CD14-positive monocyte (primary cell): ENCODE data around the gene CLCNKA. TPM values are rescaled to one million over a fixed set of nuclear protein-coding genes. Genes with fewer than 3 reads are reported as not detected.
A peak's percentile ranks its signal among the peaks of the same experiment; 100 is the strongest.

Source experiments
- DNase-seq, 3 donors: peaks; one replicate each; pipeline ENCODE4 v3.0.0-alpha.2; 2011 to 2022
- H2AFZ ChIP-seq: 2 replicates; pipeline ENCODE4 v1.6.0; 2012; ENCODE audit warnings: mild to moderate bottlenecking, low read depth, low read length, inconsistent platforms; ENCODE audit not compliant: insufficient read depth, poor library complexity, severe bottlenecking
- H3K27ac ChIP-seq, 2 donors: 1 replicate in 1 of 2; 2 replicates in 1 of 2; pipeline ENCODE4 v1.5.1; 2012 to 2013; ENCODE audit warnings: low read length in 2 of 2, control low read depth in 1 of 2, inconsistent platforms in 1 of 2, low read depth in 1 of 2, mild to moderate bottlenecking in 1 of 2
- H3K27me3 ChIP-seq, 2 donors: one replicate each; pipeline versions ENCODE4 v1.6.0 to v1.6.1; 2011 to 2013; ENCODE audit warnings: low read length in 2 of 2; ENCODE audit not compliant: control insufficient read depth in 2 of 2, insufficient read depth in 2 of 2
- H3K36me3 ChIP-seq, 2 donors: replicated peaks in 1 of 2; 1 replicate in 1 of 2; 2 replicates in 1 of 2; pipeline versions ENCODE4 v1.5.1 to v1.6.1; 2012 to 2013; ENCODE audit warnings: low read length in 2 of 2, control low read depth in 1 of 2, inconsistent platforms in 1 of 2, mild to moderate bottlenecking in 1 of 2; ENCODE audit not compliant: insufficient read depth in 2 of 2, control insufficient read depth in 1 of 2
- H3K4me1 ChIP-seq, 2 donors: 1 replicate in 1 of 2; 2 replicates in 1 of 2; pipeline versions ENCODE4 v1.5.1 to v1.6.1; 2012 to 2013; ENCODE audit warnings: low read length in 2 of 2, control low read depth in 1 of 2, inconsistent platforms in 1 of 2, mild to moderate bottlenecking in 1 of 2, moderate library complexity in 1 of 2; ENCODE audit not compliant: insufficient read depth in 2 of 2, control insufficient read depth in 1 of 2
- H3K4me2 ChIP-seq: replicated peaks from 2 replicates; pipeline ENCODE3; 2012; ENCODE audit warnings: low read length, moderate library complexity, mild to moderate bottlenecking; ENCODE audit not compliant: poor library complexity, severe bottlenecking; ENCODE audit errors: extremely low read depth
- H3K4me3 ChIP-seq, 3 experiments: fragments of 200-600 bp in 1 of 3; sonication (generic) in 1 of 3; replicated peaks in 1 of 3; 1 replicate in 2 of 3; 2 replicates in 1 of 3; pipeline ENCODE4 v1.5.1; 2011 to 2013; ENCODE audit warnings: low read length in 3 of 3, mild to moderate bottlenecking in 3 of 3, control low read depth in 2 of 3, low read depth in 2 of 3, inconsistent platforms in 1 of 3, moderate library complexity in 1 of 3
- H3K79me2 ChIP-seq: 2 replicates; pipeline ENCODE4 v1.6.0; 2012; ENCODE audit warnings: mild to moderate bottlenecking, control low read depth, inconsistent platforms, low read length, moderate library complexity; ENCODE audit not compliant: insufficient read depth
- H3K9ac ChIP-seq: 2 replicates; pipeline ENCODE4 v1.6.0; 2017; ENCODE audit warnings: low read length, mild to moderate bottlenecking; ENCODE audit not compliant: insufficient read depth, poor library complexity, severe bottlenecking
- H3K9me3 ChIP-seq, 2 donors: replicated peaks in 1 of 2; 1 replicate in 1 of 2; 2 replicates in 1 of 2; pipeline versions ENCODE4 v1.5.1 to v1.6.1; 2012 to 2013; ENCODE audit warnings: low read length in 2 of 2, control low read depth in 1 of 2; ENCODE audit not compliant: control insufficient read depth in 1 of 2, insufficient read depth in 1 of 2
- H4K20me1 ChIP-seq: 2 replicates; pipeline ENCODE4 v1.6.0; 2012; ENCODE audit warnings: mild to moderate bottlenecking, low read length, control low read depth, moderate library complexity; ENCODE audit not compliant: insufficient read depth
- H3K27ac Mint-ChIP-seq, 7 donors: one replicate each; pipeline ENCODE4 v1.8.0; 2020; ENCODE audit warnings: mild to moderate bottlenecking in 7 of 7, mixed read lengths in 7 of 7, moderate library complexity in 6 of 7, inconsistent platforms in 2 of 7
- H3K27me3 Mint-ChIP-seq, 3 donors: one replicate each; pipeline ENCODE4 v1.8.0; 2021 to 2022; ENCODE audit warnings: low read depth in 3 of 3, mild to moderate bottlenecking in 3 of 3, mixed read lengths in 3 of 3, moderate library complexity in 3 of 3, inconsistent platforms in 1 of 3
- H3K36me3 Mint-ChIP-seq, 2 donors: one replicate each; pipeline ENCODE4 v1.8.0; 2020; ENCODE audit warnings: mixed read lengths in 2 of 2, inconsistent platforms in 1 of 2, mild to moderate bottlenecking in 1 of 2
- H3K4me1 Mint-ChIP-seq: one replicate; pipeline ENCODE4 v1.8.0; 2020; ENCODE audit warnings: mild to moderate bottlenecking, mixed read lengths
- H3K4me3 Mint-ChIP-seq, 2 donors: one replicate each; pipeline ENCODE4 v1.8.0; 2020; ENCODE audit warnings: mild to moderate bottlenecking in 2 of 2, mixed read lengths in 2 of 2, moderate library complexity in 1 of 2
- H3K9me3 Mint-ChIP-seq, 7 donors: one replicate each; pipeline ENCODE4 v1.8.0; 2020 to 2022; ENCODE audit warnings: mixed read lengths in 7 of 7, mild to moderate bottlenecking in 6 of 7, moderate library complexity in 6 of 7, inconsistent platforms in 2 of 7
- CTCF ChIP-seq: fragments of 200-600 bp; IDR thresholded peaks from one replicate; pipeline ENCODE4 v1.8.0; 2022; ENCODE audit warnings: antibody characterized with exemption, mild to moderate bottlenecking
- WGBS: methylation state at CpG from one replicate; pipeline ENCODE4 v1.1.5; 2013; ENCODE audit warnings: missing lambda C conversion rate; ENCODE audit not compliant: insufficient coverage; 5-methylcytosine and 5-hydroxymethylcytosine counted together
- intact Hi-C, 2 donors: fragments of 100-400 bp; cut with micrococcal nuclease; formaldehyde crosslinking; loops; one replicate each; pipeline versions ENCODE4 v1.15.0 to v1.15.1; 2023
- polyA plus RNA-seq, 3 donors: library from polyadenylated mRNA; depleted of rRNA in 1 of 3; unstranded in 2 of 3; stranded (reverse) in 1 of 3; fragments of 300-500 nt in 2 of 3; fragments of >200 nt in 1 of 3; fragmentation: Illumina TruSeq in 2 of 3; gene quantifications; 1 replicate in 2 of 3; 2 replicates in 1 of 3; pipeline ENCODE4 v1.2.3, GENCODE V29; 2012 to 2021

Gene CLCNKA
- polyA plus RNA-seq, 3 donors, result 0.07 TPM; not detected in 2

- intact Hi-C loops, result no loop called here
- Histone ChIP-seq H3K4me3 (no peak overlapping the region), H2AFZ (no peak overlapping the region), H3K9ac (no peak overlapping the region), H4K20me1 (no peaks in the 10 kb centered on the region), H3K4me1 (peaks cover 7 to 10% of the 10 kb centered on the region in 2 donors), H3K36me3 (no peaks in the 10 kb centered on the region), H3K27me3 (peaks cover 8 to 25% of the 10 kb centered on the region in 2 donors), H3K79me2 (no peaks in the 10 kb centered on the region), H3K9me3 (peaks cover 0 to 4% of the 10 kb centered on the region in 2 donors), H3K27ac (no peak overlapping the region), H3K4me2 (no peak overlapping the region)
- Mint-ChIP-seq H3K4me1 (peaks cover 11% of the 10 kb centered on the region), H3K9me3 (peaks cover 0 to 6% (median 0%) of the 10 kb centered on the region in 7 donors), H3K27ac (no peak overlapping the region), H3K36me3 (peaks cover 0 to 3% of the 10 kb centered on the region in 2 donors), H3K4me3 (no peak overlapping the region), H3K27me3 (peaks cover 25 to 32% (median 32%) of the 10 kb centered on the region in 3 donors)
- DNase-seq, result no peak
- WGBS, result 95% methylated on average over 9 of the region's 11 CpGs
- no peak for TF ChIP-seq CTCF
These were observed 55.0 kb downstream of the CLCNKA start for GRCh38 chr1:16076865-16077238.

GRCh38 chr1:16077406-16078245 lies 55.8 kb downstream of the CLCNKA start:
- no peak overlapping the region for H2AFZ ChIP-seq
- no peak overlapping the region for H3K4me3 Mint-ChIP-seq

More at GRCh38 chr1:16077406-16078245, 55.8 kb downstream of the CLCNKA start:
- H3K4me1 ChIP-seq, result peaks cover 7 to 10% of the 10 kb centered on the region in 2 donors
- H3K9ac ChIP-seq, result no peak overlapping the region
- intact Hi-C loops, result no loop called here
- peaks cover 11% of the 10 kb centered on the region for H3K4me1 Mint-ChIP-seq
- no peak overlapping the region for H3K27ac ChIP-seq
- no peak overlapping the region for H3K4me3 ChIP-seq
- H3K9me3 Mint-ChIP-seq, result peaks cover 0 to 6% (median 0%) of the 10 kb centered on the region in 7 donors
- H3K36me3 ChIP-seq, result no peaks in the 10 kb centered on the region
- WGBS, result 76% methylated on average over 6 of the region's 12 CpGs
- TF ChIP-seq CTCF, result no peak
- peaks cover 17 to 25% (median 25%) of the 10 kb centered on the region in 3 donors for H3K27me3 Mint-ChIP-seq
- peaks cover 0 to 3% of the 10 kb centered on the region in 2 donors for H3K36me3 Mint-ChIP-seq
- peaks cover 8 to 17% of the 10 kb centered on the region in 2 donors for H3K27me3 ChIP-seq
- H3K4me2 ChIP-seq, result no peak overlapping the region
- peaks cover 0 to 4% of the 10 kb centered on the region in 2 donors for H3K9me3 ChIP-seq
- peak overlapping the region in 1 of 7 donors; percentile 35 for H3K27ac Mint-ChIP-seq
- no peaks in the 10 kb centered on the region for H3K79me2 ChIP-seq
- DNase-seq, result no peak
- H4K20me1 ChIP-seq, result no peaks in the 10 kb centered on the region
